ENCODE data around the gene AGAP3.

DNA sequence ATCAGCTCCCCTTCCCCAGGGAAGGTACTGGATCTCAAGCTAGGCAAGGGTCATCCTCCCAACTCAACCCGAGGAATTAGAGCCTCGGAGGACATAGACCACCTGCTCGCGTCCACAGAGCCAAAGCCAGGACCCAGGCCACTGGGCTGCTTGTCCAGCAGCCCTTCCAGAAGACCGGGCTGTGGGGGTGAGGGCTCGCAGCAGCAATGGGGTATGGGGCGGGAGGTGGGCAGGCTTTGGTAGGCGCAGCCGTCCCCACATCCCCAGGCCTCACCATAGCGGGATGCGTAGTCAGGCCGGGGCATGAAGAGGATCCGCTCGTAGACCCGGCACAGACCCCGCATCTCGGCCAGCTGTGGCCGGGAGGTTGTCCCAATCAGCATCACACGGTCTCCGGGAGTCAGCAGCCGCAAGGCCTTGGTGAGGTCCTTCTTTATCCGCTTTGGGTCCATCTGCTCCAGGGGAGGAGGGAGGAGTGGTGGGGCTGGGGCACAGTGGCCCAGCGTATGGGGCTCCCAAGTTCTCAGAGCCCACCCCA is 105.8 kb downstream of the AGAP3 start:
- TF ChIP-seq EZH2 (IDR thresholded peaks at IDR 0.05; ENCODE audit: insufficient read depth, low read length) (no peak), CTCF (IDR thresholded peaks at IDR 0.05; ENCODE audit: insufficient read depth, low read depth, low read length) (no peak)

All from astrocyte (in vitro differentiated cells and primary cell).